K562 treated with DMSO at 1 percent for 12 hours (cell line): ENCODE measurements around the gene GPRC5D. TPM values are rescaled to one million over a fixed set of nuclear protein-coding genes. Genes with fewer than 3 reads are reported as not detected.

ENCODE experiments used
- total RNA-seq: library from RNA; unstranded; fragments of 300-600 nt; gene quantifications from 2 replicates; pipeline ENCODE4 v1.2.3, GENCODE V29; 2022; ENCODE audit not compliant: insufficient read depth

The GPRC5D gene
- not detected in 2 replicates for total RNA-seq

GRCh38 chr12:12952036-12952435, at the start of gene GPRC5D:
TSS of gene GPRC5D (minus strand) at chr12:12952170. CDS start at chr12:12950384, 1,786 bp downstream.

GRCh38 chr12:12999959-13000615, 48.1 kb upstream of the GPRC5D start, which contains the start of gene HEBP1:
TSS of gene HEBP1 (minus strand) at chr12:13000265. CDS start at chr12:13000114, 151 bp downstream.

GRCh38 chr12:12891080-12891880, 60.7 kb downstream of the GPRC5D start, which contains the start of gene GPRC5A:
TSS of gene GPRC5A (plus strand) at chr12:12891562. CDS start at chr12:12908250, 16,688 bp downstream.

Other genes with a start within 250 kb of the GPRC5D start
- gene CDKN1B, start 234.8 kb downstream of the GPRC5D start, total RNA-seq = 17.6 and 34.2 TPM in 2 replicates
- 0.22 and 3.3 TPM in 2 replicates for gene APOLD1, start 166.5 kb downstream of the GPRC5D start, total RNA-seq
- 17.1 and 28.1 TPM in 2 replicates for gene DDX47, start 138.8 kb downstream of the GPRC5D start, total RNA-seq
- not detected in 2 replicates for gene GPRC5A, start 60.6 kb downstream of the GPRC5D start, total RNA-seq
- 14.7 and 16.0 TPM in 2 replicates for gene HEBP1, start 48.1 kb upstream of the GPRC5D start, total RNA-seq
- gene FAM234B, start 92.2 kb upstream of the GPRC5D start, total RNA-seq = 1.6 and 4.1 TPM in 2 replicates
- gene GSG1, start 151.5 kb upstream of the GPRC5D start, total RNA-seq = not detected in 2 replicates
- not detected in 2 replicates for gene EMP1, start 244.6 kb upstream of the GPRC5D start, total RNA-seq